Vagina (tissue), 2 donors: Measurements from ENCODE around the gene HOXD3.

Experiments
- POLR2A ChIP-seq, 2 donors: fragments of 450-650 bp; IDR thresholded peaks; one replicate each; pipeline ENCODE4 v1.6.1; 2017; ENCODE audit warnings: antibody characterized with exemption in 2 of 2, mild to moderate bottlenecking in 2 of 2, moderate library complexity in 2 of 2
- POLR2AphosphoS5 ChIP-seq, 2 donors: sonication (generic); formaldehyde crosslinking; IDR thresholded peaks; one replicate each; pipeline ENCODE4 v1.9.0; 2017; ENCODE audit warnings: antibody characterized with exemption in 2 of 2, mild to moderate bottlenecking in 2 of 2, low read depth in 1 of 2; ENCODE audit not compliant: insufficient read depth in 1 of 2
- TF ChIP-seq, protein P1 (sequence below), 3 experiments: fragments of 450-650 bp in 2 of 3; fragments of 200-600 bp in 1 of 3; sonication (generic) in 1 of 3; IDR thresholded peaks; one replicate each; pipeline ENCODE4 v1.5.1; 2017 to 2019; ENCODE audit warnings: antibody characterized with exemption in 3 of 3, mild to moderate bottlenecking in 2 of 3, moderate library complexity in 2 of 3

- TF ChIP-seq, protein P1, sequence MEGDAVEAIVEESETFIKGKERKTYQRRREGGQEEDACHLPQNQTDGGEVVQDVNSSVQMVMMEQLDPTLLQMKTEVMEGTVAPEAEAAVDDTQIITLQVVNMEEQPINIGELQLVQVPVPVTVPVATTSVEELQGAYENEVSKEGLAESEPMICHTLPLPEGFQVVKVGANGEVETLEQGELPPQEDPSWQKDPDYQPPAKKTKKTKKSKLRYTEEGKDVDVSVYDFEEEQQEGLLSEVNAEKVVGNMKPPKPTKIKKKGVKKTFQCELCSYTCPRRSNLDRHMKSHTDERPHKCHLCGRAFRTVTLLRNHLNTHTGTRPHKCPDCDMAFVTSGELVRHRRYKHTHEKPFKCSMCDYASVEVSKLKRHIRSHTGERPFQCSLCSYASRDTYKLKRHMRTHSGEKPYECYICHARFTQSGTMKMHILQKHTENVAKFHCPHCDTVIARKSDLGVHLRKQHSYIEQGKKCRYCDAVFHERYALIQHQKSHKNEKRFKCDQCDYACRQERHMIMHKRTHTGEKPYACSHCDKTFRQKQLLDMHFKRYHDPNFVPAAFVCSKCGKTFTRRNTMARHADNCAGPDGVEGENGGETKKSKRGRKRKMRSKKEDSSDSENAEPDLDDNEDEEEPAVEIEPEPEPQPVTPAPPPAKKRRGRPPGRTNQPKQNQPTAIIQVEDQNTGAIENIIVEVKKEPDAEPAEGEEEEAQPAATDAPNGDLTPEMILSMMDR (IDR thresholded peaks at IDR 0.05) = no peak
- no peak for TF ChIP-seq POLR2AphosphoS5 (IDR thresholded peaks at IDR 0.05; ENCODE audit: insufficient read depth in 1 of 2, low read depth in 1 of 2)
- no peak for TF ChIP-seq POLR2A (IDR thresholded peaks at IDR 0.05)
These were observed 1.6 kb upstream of the HOXD3 start for GRCh38 chr2:176155356-176156044.
